ENCODE data around the gene KIDINS220.

GRCh38 chr2:8863331-8863953 is 26.0 kb upstream of the KIDINS220 start:
- TF ChIP-seq FOXM1 (IDR thresholded peaks at IDR 0.05; ENCODE audit: borderline replicate concordance, low read depth) (no peak), MAX (IDR thresholded peaks at IDR 0.05) (no peak), CEBPB (IDR thresholded peaks at IDR 0.05) (no peak), TAF1 (IDR thresholded peaks at IDR 0.05; ENCODE audit: low read depth) (no peak), USF1 (IDR thresholded peaks at IDR 0.05) (no peak)

Measured in Ishikawa (cell line).